Ramos (cell line): ENCODE measurements around the gene EHF.

Experiments used
- in situ Hi-C: fragments of 300-500 bp; cut with MboI; formaldehyde crosslinking; loops from one replicate; pipeline ENCODE4 v1.14.3; 2022; ENCODE audit warnings: low sequenced_read_pairs; ENCODE audit not compliant: unreplicated experiment

The EHF gene

GRCh38 chr11:34600339-34601084, 20.4 kb upstream of the EHF start:
- in situ Hi-C loops, result no loop called here

- in situ Hi-C loops, result no loop called here
These were observed 19.8 kb upstream of the EHF start for GRCh38 chr11:34601085-34601444.

- in situ Hi-C loops, result no loop called here
These were observed 19.3 kb upstream of the EHF start for GRCh38 chr11:34601609-34602008.

- in situ Hi-C loops, result no loop called here
These were observed 18.6 kb upstream of the EHF start for GRCh38 chr11:34602245-34602644.

GRCh38 chr11:34603129-34604001, 17.5 kb upstream of the EHF start:
- in situ Hi-C loops, result no loop called here

- in situ Hi-C loops, result no loop called here
These were observed 16.7 kb upstream of the EHF start for GRCh38 chr11:34604145-34604544.

- in situ Hi-C loops, result no loop called here
These were observed 16.0 kb upstream of the EHF start for GRCh38 chr11:34604911-34605310.

GRCh38 chr11:34605481-34606325, 15.2 kb upstream of the EHF start:
- in situ Hi-C loops, result no loop called here

GRCh38 chr11:34606326-34607120, 14.4 kb upstream of the EHF start:
- in situ Hi-C loops, result no loop called here

- in situ Hi-C loops, result no loop called here
These were observed 11.6 kb upstream of the EHF start for GRCh38 chr11:34609187-34609751.

GRCh38 chr11:34609850-34610249, 11.0 kb upstream of the EHF start:
- in situ Hi-C loops, result no loop called here

GRCh38 chr11:34610324-34611041, 10.4 kb upstream of the EHF start:
- in situ Hi-C loops, result no loop called here

GRCh38 chr11:34613015-34613414, 7.9 kb upstream of the EHF start:
- in situ Hi-C loops, result no loop called here

- in situ Hi-C loops, result no loop called here
These were observed 7.3 kb upstream of the EHF start for GRCh38 chr11:34613552-34614056.

- in situ Hi-C loops, result no loop called here
These were observed 6.4 kb upstream of the EHF start for GRCh38 chr11:34614344-34615104.

GRCh38 chr11:34616086-34616485, 4.8 kb upstream of the EHF start:
- in situ Hi-C loops, result no loop called here

- in situ Hi-C loops, result no loop called here
These were observed 3.9 kb upstream of the EHF start for GRCh38 chr11:34616830-34617504.

- in situ Hi-C loops, result no loop called here
These were observed 2.5 kb upstream of the EHF start for GRCh38 chr11:34618406-34618805.
